Sigmoid colon (tissue), 3 donors: Measurements from ENCODE around the gene ADAMTSL2.

ENCODE experiments used
- POLR2A ChIP-seq, 2 donors: fragments of 450-650 bp; IDR thresholded peaks; one replicate each; pipeline ENCODE4 v1.6.1; 2016; ENCODE audit warnings: antibody characterized with exemption in 2 of 2, mild to moderate bottlenecking in 2 of 2, moderate library complexity in 2 of 2
- TF ChIP-seq, protein P1 (sequence below), 4 experiments: fragments of 450-650 bp in 3 of 4; fragments of 200-600 bp in 1 of 4; IDR thresholded peaks; one replicate each; pipeline ENCODE4 v1.5.1; 2016 to 2019; ENCODE audit warnings: antibody characterized with exemption in 4 of 4, mild to moderate bottlenecking in 3 of 4, moderate library complexity in 2 of 4

DNA sequence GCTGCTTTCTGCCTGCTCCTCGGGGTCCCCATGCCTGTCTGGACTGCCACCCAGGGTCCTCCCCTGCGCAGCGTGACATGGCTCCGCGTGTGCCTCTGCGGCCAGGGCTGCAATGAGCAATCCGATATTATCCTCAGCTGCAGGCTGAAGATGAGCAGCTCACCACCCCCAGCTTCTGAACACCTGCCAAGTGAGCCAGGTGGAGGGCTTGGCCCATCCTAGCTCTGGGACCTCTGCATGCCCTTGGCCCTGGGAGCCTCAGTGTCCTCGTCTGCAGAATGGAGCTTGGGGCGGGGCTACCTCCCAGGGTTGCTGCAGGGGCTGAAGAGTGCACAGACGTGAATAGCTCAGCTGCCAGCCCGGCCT lies 5.6 kb upstream of the ADAMTSL2 start:
- TF ChIP-seq, protein P1, sequence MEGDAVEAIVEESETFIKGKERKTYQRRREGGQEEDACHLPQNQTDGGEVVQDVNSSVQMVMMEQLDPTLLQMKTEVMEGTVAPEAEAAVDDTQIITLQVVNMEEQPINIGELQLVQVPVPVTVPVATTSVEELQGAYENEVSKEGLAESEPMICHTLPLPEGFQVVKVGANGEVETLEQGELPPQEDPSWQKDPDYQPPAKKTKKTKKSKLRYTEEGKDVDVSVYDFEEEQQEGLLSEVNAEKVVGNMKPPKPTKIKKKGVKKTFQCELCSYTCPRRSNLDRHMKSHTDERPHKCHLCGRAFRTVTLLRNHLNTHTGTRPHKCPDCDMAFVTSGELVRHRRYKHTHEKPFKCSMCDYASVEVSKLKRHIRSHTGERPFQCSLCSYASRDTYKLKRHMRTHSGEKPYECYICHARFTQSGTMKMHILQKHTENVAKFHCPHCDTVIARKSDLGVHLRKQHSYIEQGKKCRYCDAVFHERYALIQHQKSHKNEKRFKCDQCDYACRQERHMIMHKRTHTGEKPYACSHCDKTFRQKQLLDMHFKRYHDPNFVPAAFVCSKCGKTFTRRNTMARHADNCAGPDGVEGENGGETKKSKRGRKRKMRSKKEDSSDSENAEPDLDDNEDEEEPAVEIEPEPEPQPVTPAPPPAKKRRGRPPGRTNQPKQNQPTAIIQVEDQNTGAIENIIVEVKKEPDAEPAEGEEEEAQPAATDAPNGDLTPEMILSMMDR (IDR thresholded peaks at IDR 0.05) = no peak
- TF ChIP-seq POLR2A (IDR thresholded peaks at IDR 0.05) = no peak
